ENCODE data around the gene CHST11. TPM values are rescaled to one million over a fixed set of nuclear protein-coding genes. Genes with fewer than 3 reads are reported as not detected.
A peak's percentile ranks its signal among the peaks of the same experiment; 100 is the strongest.

The CHST11 gene
- total and polyA plus RNA-seq, 7 donors, result 0.60 to 22.8 (median 10.0) TPM

DNA sequence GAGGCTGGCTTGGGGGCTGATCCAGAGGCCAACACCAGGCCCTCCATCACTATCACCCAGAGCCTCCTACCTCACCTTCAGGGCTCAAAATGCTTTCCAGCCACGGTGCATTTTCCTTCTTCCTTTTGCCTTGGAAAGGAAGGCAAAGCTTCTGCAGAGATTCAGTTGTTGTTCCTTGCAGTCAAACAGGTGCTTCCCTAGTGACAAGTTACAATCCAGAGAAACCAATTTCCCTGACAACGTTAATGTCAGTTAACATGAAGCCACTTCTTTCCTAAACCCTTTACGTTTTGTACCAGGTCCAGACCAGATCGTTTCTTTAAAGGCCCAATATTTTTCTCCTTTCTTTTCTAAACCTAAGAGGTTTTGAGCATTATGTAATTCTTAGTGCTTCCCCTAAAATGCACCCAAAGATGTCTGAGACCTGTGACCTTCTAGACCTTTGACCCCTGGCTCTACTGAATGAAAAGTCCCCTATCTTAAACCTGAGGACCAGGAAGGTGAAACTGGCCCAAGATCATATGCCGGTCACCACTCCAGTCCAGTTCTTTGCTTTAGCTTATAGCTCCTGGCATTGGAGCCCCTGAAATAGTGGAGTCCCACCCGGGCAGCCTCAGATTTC lies 289.8 kb downstream of the CHST11 start:
- intact Hi-C loops (cut with DNase I), result no loop called here
- peaks cover 0 to 41% (median 26%) of the 10 kb centered on the region in 4 donors for H3K4me1 ChIP-seq

DNA sequence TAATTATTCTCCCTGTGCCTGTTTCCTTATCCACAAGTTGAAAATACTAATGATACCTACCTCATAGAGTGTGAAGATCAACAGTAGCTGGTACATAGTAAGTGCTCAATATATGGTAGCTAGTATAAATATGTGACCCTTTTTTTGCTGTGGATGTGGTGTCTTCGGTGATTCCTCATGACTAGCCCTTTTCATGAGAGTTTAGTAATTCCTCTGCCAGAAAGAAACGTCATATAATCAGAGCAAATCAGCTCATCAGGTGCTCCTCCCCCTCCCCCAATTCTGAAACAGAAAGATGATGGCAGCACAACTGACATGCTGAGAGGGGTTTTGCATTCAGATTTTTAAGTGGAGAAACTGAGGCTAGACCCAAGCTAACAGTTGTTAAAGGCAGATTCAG lies 290.6 kb downstream of the CHST11 start:
- DNase-seq, result no peak
- intact Hi-C loops (cut with DNase I), result no loop called here
- Histone ChIP-seq H3K4me3 (no peak overlapping the region), H3K4me1 (peaks cover 0 to 36% (median 25%) of the 10 kb centered on the region in 4 donors), H3K27ac (no peak overlapping the region), H3K27me3 (no peaks in the 10 kb centered on the region), H3K36me3 (no peaks in the 10 kb centered on the region), H3K9me3 (no peaks in the 10 kb centered on the region)
- WGBS, 2 donors, result 67 to 79% methylated on average over 2 of the region's 2 CpGs
- TF ChIP-seq, protein P1, sequence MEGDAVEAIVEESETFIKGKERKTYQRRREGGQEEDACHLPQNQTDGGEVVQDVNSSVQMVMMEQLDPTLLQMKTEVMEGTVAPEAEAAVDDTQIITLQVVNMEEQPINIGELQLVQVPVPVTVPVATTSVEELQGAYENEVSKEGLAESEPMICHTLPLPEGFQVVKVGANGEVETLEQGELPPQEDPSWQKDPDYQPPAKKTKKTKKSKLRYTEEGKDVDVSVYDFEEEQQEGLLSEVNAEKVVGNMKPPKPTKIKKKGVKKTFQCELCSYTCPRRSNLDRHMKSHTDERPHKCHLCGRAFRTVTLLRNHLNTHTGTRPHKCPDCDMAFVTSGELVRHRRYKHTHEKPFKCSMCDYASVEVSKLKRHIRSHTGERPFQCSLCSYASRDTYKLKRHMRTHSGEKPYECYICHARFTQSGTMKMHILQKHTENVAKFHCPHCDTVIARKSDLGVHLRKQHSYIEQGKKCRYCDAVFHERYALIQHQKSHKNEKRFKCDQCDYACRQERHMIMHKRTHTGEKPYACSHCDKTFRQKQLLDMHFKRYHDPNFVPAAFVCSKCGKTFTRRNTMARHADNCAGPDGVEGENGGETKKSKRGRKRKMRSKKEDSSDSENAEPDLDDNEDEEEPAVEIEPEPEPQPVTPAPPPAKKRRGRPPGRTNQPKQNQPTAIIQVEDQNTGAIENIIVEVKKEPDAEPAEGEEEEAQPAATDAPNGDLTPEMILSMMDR (IDR thresholded peaks at IDR 0.05), result no peak
- TF ChIP-seq EP300 (IDR thresholded peaks at IDR 0.05), result no peak
- no peak for TF ChIP-seq POLR2A (IDR thresholded peaks at IDR 0.05)
- TF ChIP-seq POLR2AphosphoS5 (IDR thresholded peaks at IDR 0.05), result no peak

More for the DNA sequence above, 289.8 kb downstream of the CHST11 start:
- no peaks in the 10 kb centered on the region for H3K36me3 ChIP-seq
- no peak overlapping the region for H3K4me3 ChIP-seq
- no peak overlapping the region for H3K27ac ChIP-seq
- no peaks in the 10 kb centered on the region for H3K9me3 ChIP-seq
- no peak for TF ChIP-seq POLR2A (IDR thresholded peaks at IDR 0.05)
- TF ChIP-seq, protein P1 (IDR thresholded peaks at IDR 0.05), result no peak
- no peak for TF ChIP-seq POLR2AphosphoS5 (IDR thresholded peaks at IDR 0.05)
- TF ChIP-seq EP300 (IDR thresholded peaks at IDR 0.05), result no peak
- WGBS, 2 donors, result 66 to 67% methylated on average over 6 of the region's 6 CpGs
- H3K27me3 ChIP-seq, result no peaks in the 10 kb centered on the region
- no peak for DNase-seq

GRCh38 chr12:104747955-104748354 lies 291.2 kb downstream of the CHST11 start:
- TF ChIP-seq EP300 (IDR thresholded peaks at IDR 0.05), result no peak
- no peak for TF ChIP-seq POLR2AphosphoS5 (IDR thresholded peaks at IDR 0.05)
- H3K9me3 ChIP-seq, result no peaks in the 10 kb centered on the region
- DNase-seq, result no peak
- peak overlapping the region in 2 of 4 donors; percentile 7 to 55 for H3K27ac ChIP-seq
- WGBS, 2 donors, result 67 to 71% methylated on average over 8 of the region's 8 CpGs
- H3K4me1 ChIP-seq, result peaks cover 0 to 30% (median 20%) of the 10 kb centered on the region in 4 donors
- H3K36me3 ChIP-seq, result no peaks in the 10 kb centered on the region
- H3K4me3 ChIP-seq, result no peak overlapping the region
- no peaks in the 10 kb centered on the region for H3K27me3 ChIP-seq
- intact Hi-C loops (cut with DNase I), result no loop called here

GRCh38 chr12:104748356-104748755 lies 291.6 kb downstream of the CHST11 start:
- no peaks in the 10 kb centered on the region for H3K9me3 ChIP-seq
- intact Hi-C loops (cut with DNase I), result no loop called here
- H3K27me3 ChIP-seq, result no peaks in the 10 kb centered on the region
- peaks cover 0 to 28% (median 19%) of the 10 kb centered on the region in 4 donors for H3K4me1 ChIP-seq
- H3K4me3 ChIP-seq, result no peak overlapping the region
- H3K36me3 ChIP-seq, result no peaks in the 10 kb centered on the region
- 70% methylated on average over 7 of the region's 7 CpGs for WGBS, 2 donors
- no peak for TF ChIP-seq POLR2A (IDR thresholded peaks at IDR 0.05)
- TF ChIP-seq, protein P1 (IDR thresholded peaks at IDR 0.05), result no peak
- TF ChIP-seq EP300 (IDR thresholded peaks at IDR 0.05), result no peak
- TF ChIP-seq POLR2AphosphoS5 (IDR thresholded peaks at IDR 0.05), result no peak
- DNase-seq, result no peak
- H3K27ac ChIP-seq, result peak overlapping the region in 3 of 4 donors; percentile 7 to 62 (median 55)

- DNase-seq, result peak; percentile 82
- intact Hi-C loops (cut with DNase I), result no loop called here
- TF ChIP-seq, protein P1 (IDR thresholded peaks at IDR 0.05), result no peak
- TF ChIP-seq POLR2A (IDR thresholded peaks at IDR 0.05) (no peak), POLR2AphosphoS5 (IDR thresholded peaks at IDR 0.05) (peak in 1 of 4 donors; percentile 24), EP300 (IDR thresholded peaks at IDR 0.05) (no peak)
- Histone ChIP-seq H3K4me1 (peaks cover 0 to 28% (median 19%) of the 10 kb centered on the region in 4 donors), H3K9me3 (no peaks in the 10 kb centered on the region), H3K27me3 (no peaks in the 10 kb centered on the region), H3K27ac (peak overlapping the region in 3 of 4 donors; percentile 7 to 62 (median 55)), H3K4me3 (no peak overlapping the region), H3K36me3 (no peaks in the 10 kb centered on the region)
- 61 to 70% methylated on average over 5 of the region's 5 CpGs for WGBS, 2 donors
Observed at GRCh38 chr12:104748790-104749189, 292.0 kb downstream of the CHST11 start.

Data from sigmoid colon (tissue), 7 donors.